H9 (cell line): ENCODE data around the gene SPATA2. TPM values are rescaled to one million over a fixed set of nuclear protein-coding genes. Genes with fewer than 3 reads are reported as not detected.

Source experiments
- DNase-seq: peaks from one replicate; pipeline ENCODE4 v3.0.0-alpha.2; 2017
- H2AFZ ChIP-seq: one replicate; pipeline ENCODE4 v1.6.1; 2013; ENCODE audit warnings: mild to moderate bottlenecking, low read length, control low read depth, moderate library complexity
- H2AK5ac ChIP-seq: 2 replicates; pipeline ENCODE4 v1.6.1; 2013; ENCODE audit warnings: low read length, control low read depth, mixed read lengths; ENCODE audit not compliant: insufficient read length
- H2BK120ac ChIP-seq: one replicate; pipeline ENCODE4 v1.6.1; 2013; ENCODE audit warnings: low read depth, mild to moderate bottlenecking, low read length, control low read depth, inconsistent platforms; ENCODE audit not compliant: poor library complexity, severe bottlenecking
- H2BK12ac ChIP-seq: 2 replicates; pipeline ENCODE4 v1.6.1; 2013; ENCODE audit warnings: low read length, control low read depth, mixed read lengths, low read depth; ENCODE audit not compliant: insufficient read length
- H2BK15ac ChIP-seq: 2 replicates; pipeline ENCODE4 v1.6.1; 2013; ENCODE audit warnings: low read depth, low read length, control low read depth
- H2BK20ac ChIP-seq: one replicate; pipeline ENCODE4 v1.6.1; 2013; ENCODE audit warnings: low read depth, mild to moderate bottlenecking, low read length, control low read depth, inconsistent platforms; ENCODE audit not compliant: poor library complexity, severe bottlenecking
- H2BK5ac ChIP-seq: 2 replicates; pipeline ENCODE4 v1.6.1; 2013; ENCODE audit warnings: low read length, control low read depth, mixed read lengths; ENCODE audit not compliant: insufficient read length
- H3K14ac ChIP-seq: 2 replicates; pipeline ENCODE4 v1.6.1; 2013; ENCODE audit warnings: low read length, control low read depth; ENCODE audit not compliant: insufficient read depth
- H3K18ac ChIP-seq: 2 replicates; pipeline ENCODE4 v1.6.1; 2013; ENCODE audit warnings: low read depth, mild to moderate bottlenecking, mixed read lengths, low read length, control low read depth; ENCODE audit not compliant: insufficient read length
- H3K23ac ChIP-seq: 2 replicates; pipeline ENCODE4 v1.6.1; 2013; ENCODE audit warnings: low read length, control low read depth, mixed read lengths, low read depth; ENCODE audit not compliant: insufficient read length
- H3K23me2 ChIP-seq: 2 replicates; pipeline ENCODE4 v1.6.1; 2013; ENCODE audit warnings: low read depth, mild to moderate bottlenecking, mixed read lengths, low read length, control low read depth; ENCODE audit not compliant: insufficient read length, poor library complexity, severe bottlenecking
- H3K27ac ChIP-seq: 2 replicates; pipeline ENCODE4 v1.5.1; 2013; ENCODE audit warnings: low read length, control low read depth, mixed read lengths, low read depth; ENCODE audit not compliant: insufficient read length
- H3K27me3 ChIP-seq: 2 replicates; pipeline ENCODE4 v1.6.1; 2013; ENCODE audit warnings: low read length, control low read depth, inconsistent platforms; ENCODE audit not compliant: insufficient read depth
- H3K4ac ChIP-seq: 2 replicates; pipeline ENCODE4 v1.6.1; 2013; ENCODE audit warnings: low read depth, mild to moderate bottlenecking, control low read depth, inconsistent platforms, low read length, moderate library complexity
- H3K4me1 ChIP-seq: 2 replicates; pipeline ENCODE4 v1.6.1; 2013; ENCODE audit warnings: low read length, control low read depth, inconsistent platforms; ENCODE audit not compliant: insufficient read depth
- H3K4me2 ChIP-seq: 2 replicates; pipeline ENCODE4 v1.6.1; 2013; ENCODE audit warnings: low read length, control low read depth, mixed read lengths; ENCODE audit not compliant: insufficient read length, insufficient read depth
- H3K56ac ChIP-seq: 2 replicates; pipeline ENCODE4 v1.6.1; 2013; ENCODE audit warnings: low read depth, mild to moderate bottlenecking, mixed read lengths, low read length, control low read depth; ENCODE audit not compliant: insufficient read length
- H3K79me1 ChIP-seq: 2 replicates; pipeline ENCODE4 v1.6.1; 2013; ENCODE audit warnings: low read depth, mild to moderate bottlenecking, moderate library complexity, low read length, control low read depth, inconsistent platforms; ENCODE audit not compliant: insufficient read depth, poor library complexity, severe bottlenecking
- H3K79me2 ChIP-seq: 2 replicates; pipeline ENCODE4 v1.6.1; 2013; ENCODE audit warnings: low read length, control low read depth, inconsistent platforms; ENCODE audit not compliant: insufficient read depth
- H3K9ac ChIP-seq: 2 replicates; pipeline ENCODE4 v1.6.1; 2013; ENCODE audit warnings: low read length, control low read depth, mixed read lengths; ENCODE audit not compliant: insufficient read length; ENCODE audit errors: extremely low read depth
- H3K9me3 ChIP-seq: one replicate; pipeline ENCODE4 v1.6.1; 2013; ENCODE audit warnings: low read depth, low read length, inconsistent platforms; ENCODE audit not compliant: control insufficient read depth
- H3T11ph ChIP-seq: one replicate; pipeline ENCODE4 v1.6.1; 2013; ENCODE audit warnings: mild to moderate bottlenecking, low read length, control low read depth, inconsistent platforms
- H4K20me1 ChIP-seq: one replicate; pipeline ENCODE4 v1.6.1; 2013; ENCODE audit not compliant: control insufficient read depth, insufficient read length, insufficient read depth
- H4K5ac ChIP-seq: 2 replicates; pipeline ENCODE4 v1.6.1; 2013; ENCODE audit warnings: low read depth, mild to moderate bottlenecking, mixed read lengths, low read length, control low read depth; ENCODE audit not compliant: insufficient read length
- H4K8ac ChIP-seq: replicated peaks from 2 replicates; pipeline ENCODE4 v1.6.1; 2013; ENCODE audit warnings: low read length, control low read depth, mixed read lengths, low read depth; ENCODE audit not compliant: insufficient read length
- H4K91ac ChIP-seq: 2 replicates; pipeline ENCODE4 v1.6.1; 2013; ENCODE audit warnings: low read depth, mild to moderate bottlenecking, moderate library complexity, mixed read lengths, low read length, control low read depth; ENCODE audit not compliant: insufficient read length
- H3K27ac Mint-ChIP-seq, 3 experiments: 2 replicates in 2 of 3; 3 replicates in 1 of 3; pipeline ENCODE4 v1.8.0; 2020 to 2021; ENCODE audit warnings: mixed read lengths in 3 of 3, mild to moderate bottlenecking in 1 of 3, moderate library complexity in 1 of 3
- H3K27me3 Mint-ChIP-seq: 2 replicates; pipeline ENCODE4 v1.8.0; 2021; ENCODE audit warnings: low read depth, mild to moderate bottlenecking, moderate library complexity, mixed read lengths
- H3K36me3 Mint-ChIP-seq, 3 experiments: 2 replicates in 2 of 3; 3 replicates in 1 of 3; pipeline ENCODE4 v1.8.0; 2020 to 2021; ENCODE audit warnings: low read depth in 3 of 3, mixed read lengths in 3 of 3; ENCODE audit not compliant: insufficient read depth in 1 of 3
- H3K4me1 Mint-ChIP-seq, 2 experiments: 2 replicates each; pipeline ENCODE4 v1.8.0; 2020; ENCODE audit warnings: mixed read lengths in 2 of 2
- H3K4me3 Mint-ChIP-seq, 2 experiments: 2 replicates in 1 of 2; 3 replicates in 1 of 2; pipeline ENCODE4 v1.8.0; 2020 to 2021; ENCODE audit warnings: mild to moderate bottlenecking in 2 of 2, mixed read lengths in 2 of 2, moderate library complexity in 1 of 2
- H3K9me3 Mint-ChIP-seq, 2 experiments: 2 replicates in 1 of 2; 3 replicates in 1 of 2; pipeline ENCODE4 v1.8.0; 2020; ENCODE audit warnings: mild to moderate bottlenecking in 2 of 2, mixed read lengths in 2 of 2, moderate library complexity in 1 of 2
- CTCF ChIP-seq: fragments of 200-600 bp; sonication (generic); conservative IDR thresholded peaks from 3 replicates; pipeline ENCODE4 v1.8.0; 2021; ENCODE audit warnings: antibody characterized with exemption, mild to moderate bottlenecking
- WGBS: extraction: QIAGEN DNeasy Blood & Tissue Kit; methylation state at CpG from one replicate; pipeline ENCODE4 v1.1.7; 2013; ENCODE audit warnings: missing lambda C conversion rate, low lambda C conversion rate, mixed read lengths; ENCODE audit not compliant: insufficient read length; ENCODE audit errors: extremely low coverage; 5-methylcytosine and 5-hydroxymethylcytosine counted together
- total RNA-seq: library from RNA; stranded (reverse); gene quantifications from 2 replicates; pipeline ENCODE4 v1.2.1, GENCODE V29; 2021

Gene SPATA2
- total RNA-seq, 1 experiment from 2014 or later, result 9.6 TPM

- Histone ChIP-seq H3K9ac (no peak overlapping the region), H2BK12ac (no peak overlapping the region), H3K4ac (no peak overlapping the region), H2BK120ac (no peak overlapping the region), H3K4me1 (no peaks in the 10 kb centered on the region), H3K23me2 (no peaks in the 10 kb centered on the region), H3K9me3 (no peaks in the 10 kb centered on the region), H3K27me3 (no peaks in the 10 kb centered on the region), H2AK5ac (no peak overlapping the region), H3K18ac (no peak overlapping the region), H3K23ac (no peak overlapping the region), H3K4me2 (no peak overlapping the region), H3K79me2 (no peaks in the 10 kb centered on the region), H4K20me1 (no peaks in the 10 kb centered on the region), H2AFZ (no peak overlapping the region), H3K56ac (no peak overlapping the region), H4K91ac (no peak overlapping the region), H3T11ph (no peak overlapping the region), H4K8ac (no peak overlapping the region), H2BK20ac (no peak overlapping the region), H3K79me1 (no peaks in the 10 kb centered on the region), H2BK5ac (no peak overlapping the region), H2BK15ac (no peak overlapping the region), H3K14ac (no peak overlapping the region), H4K5ac (no peak overlapping the region), H3K27ac (no peak overlapping the region)
- WGBS, result no CpG with 5 or more reads among the region's 5 CpGs
- no peak for DNase-seq
- no peak overlapping the region for H3K27ac Mint-ChIP-seq
- peaks cover 0 to 7% (median 0%) of the 10 kb centered on the region in 3 experiments; a peak in 3 of 7 replicates for H3K36me3 Mint-ChIP-seq
- no peaks in the 10 kb centered on the region; a peak in 1 of 5 replicates for H3K9me3 Mint-ChIP-seq
- H3K27me3 Mint-ChIP-seq, result peaks cover 1% of the 10 kb centered on the region
- TF ChIP-seq CTCF, result no peak
- H3K4me3 Mint-ChIP-seq, result no peak overlapping the region
- peaks cover 15% of the 10 kb centered on the region in 2 experiments for H3K4me1 Mint-ChIP-seq
Observed at GRCh38 chr20:49868964-49869363, 46.4 kb downstream of the SPATA2 start.
